Left lung (tissue), 10 donors: ENCODE results near the gene TRAF2. TPM values are rescaled to one million over a fixed set of nuclear protein-coding genes. Genes with fewer than 3 reads are reported as not detected.

Source experiments
- ATAC-seq: fragments of 200-7000 bp; cut with Tn5 transposase; one replicate; pipeline ENCODE4 v1.9.1; 2020; ENCODE audit warnings: moderate library complexity
- DNase-seq, 4 donors: peaks; one replicate each; pipeline ENCODE4 v3.0.0-alpha.2; 2013 to 2020
- H3K27ac ChIP-seq, 2 donors: fragments of 200-600 bp; sonication (generic) in 1 of 2; one replicate each; pipeline versions ENCODE4 v1.5.0 to v1.8.0; 2020 to 2021
- H3K27me3 ChIP-seq, 2 donors: fragments of 200-600 bp; sonication (generic) in 1 of 2; one replicate each; pipeline versions ENCODE4 v1.5.0 to v1.8.0; 2020 to 2021
- H3K36me3 ChIP-seq, 2 donors: fragments of 200-600 bp; sonication (generic) in 1 of 2; one replicate each; pipeline versions ENCODE4 v1.5.0 to v1.8.0; 2020 to 2021
- H3K4me1 ChIP-seq, 2 donors: fragments of 200-600 bp; one replicate each; pipeline ENCODE4 v1.8.0; 2021
- H3K4me3 ChIP-seq, 2 donors: fragments of 200-600 bp; sonication (generic) in 1 of 2; one replicate each; pipeline versions ENCODE4 v1.5.0 to v1.8.0; 2020 to 2021; ENCODE audit warnings: mild to moderate bottlenecking in 1 of 2
- H3K9me3 ChIP-seq, 2 donors: fragments of 200-600 bp; sonication (generic) in 1 of 2; one replicate each; pipeline versions ENCODE4 v1.5.0 to v1.8.0; 2020 to 2021
- CTCF ChIP-seq, 2 donors: fragments of 200-600 bp; sonication (generic) in 1 of 2; IDR thresholded peaks; one replicate each; pipeline versions ENCODE4 v1.5.0 to v1.8.0; 2021; ENCODE audit warnings: antibody characterized with exemption in 2 of 2
- intact Hi-C, 2 donors: fragments of 100-400 bp; cut with DNase I; formaldehyde crosslinking; loops; one replicate each; pipeline versions ENCODE4 v1.11.2 to v1.14.2; 2022
- polyA plus RNA-seq, 6 donors: library from polyadenylated mRNA; unstranded; fragments of 120-200 nt; gene quantifications; one replicate each; pipeline ENCODE4 v1.2.1, GENCODE V29; 2013; ENCODE audit not compliant: insufficient read length in 6 of 6
- total RNA-seq, 2 donors: library from RNA; stranded (reverse); fragmentation: NEBNext Ultra II Directional; extraction: Animal tissue kit (Norgen Biotek cat#: 25700); gene quantifications; one replicate each; pipeline ENCODE4 v1.2.1, GENCODE V29; 2021
- donor health status: DM: no; HTN: yes; CAD: no.
- donor health status: DM: no; HTN: no; CAD: no.

The TRAF2 gene
- total and polyA plus RNA-seq, 8 donors = 12.4 to 22.4 (median 15.9) TPM

DNA sequence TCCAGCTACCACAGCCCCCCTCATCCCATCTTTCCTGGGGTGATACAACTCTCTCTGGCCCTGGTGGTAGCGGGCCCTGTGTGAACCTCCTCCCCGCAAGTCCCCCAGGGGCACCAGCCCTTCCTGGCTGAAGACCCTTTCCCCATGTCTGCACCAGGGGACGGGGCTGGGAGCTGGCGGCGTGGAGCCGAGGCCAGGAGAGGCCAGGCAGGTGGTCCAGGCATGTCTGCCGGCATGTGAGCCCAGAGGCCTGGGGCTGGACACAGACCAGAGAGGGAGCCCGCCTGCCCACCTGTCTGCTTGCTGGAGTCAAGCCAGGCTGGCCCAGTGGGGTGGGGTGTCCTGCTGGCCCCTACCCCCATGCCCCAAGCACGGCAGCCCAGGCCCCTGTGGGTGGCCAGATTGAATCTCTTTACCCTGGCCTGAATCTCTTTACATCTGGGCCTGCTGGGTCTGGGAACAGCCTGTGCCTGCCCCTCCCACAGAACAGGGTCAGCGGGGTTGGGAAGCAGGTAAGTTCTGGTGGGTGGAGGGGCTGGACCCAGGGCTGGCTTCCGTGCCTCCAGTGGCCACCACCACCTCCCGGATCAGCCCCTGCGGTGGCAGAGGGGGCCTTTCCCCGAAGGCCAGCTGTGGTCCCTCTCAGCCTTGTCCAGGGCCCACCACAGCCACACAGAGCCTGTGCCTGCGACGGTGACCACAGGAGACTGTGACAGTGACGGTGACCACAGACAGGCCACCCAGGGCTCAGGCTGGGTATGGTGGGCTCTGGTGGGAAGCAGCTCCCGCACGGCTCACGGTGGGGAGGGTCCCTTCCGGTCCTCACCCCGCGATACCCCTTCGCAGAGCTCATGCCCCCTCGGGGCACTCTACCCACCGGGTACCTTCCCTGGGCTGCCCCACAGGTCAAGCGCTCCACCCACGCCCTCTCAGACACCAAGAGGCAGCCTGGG is 72.9 kb downstream of the TRAF2 start:
- Histone ChIP-seq H3K27ac (no peak overlapping the region), H3K4me3 (no peak overlapping the region), H3K9me3 (no peaks in the 10 kb centered on the region), H3K27me3 (no peaks in the 10 kb centered on the region), H3K4me1 (peaks cover 0 to 10% of the 10 kb centered on the region in 2 donors), H3K36me3 (no peaks in the 10 kb centered on the region)
- DNase-seq = no peak
- no peak for ATAC-seq
- no peak for TF ChIP-seq CTCF (IDR thresholded peaks at IDR 0.05)
- intact Hi-C loops = no loop called here

DNA sequence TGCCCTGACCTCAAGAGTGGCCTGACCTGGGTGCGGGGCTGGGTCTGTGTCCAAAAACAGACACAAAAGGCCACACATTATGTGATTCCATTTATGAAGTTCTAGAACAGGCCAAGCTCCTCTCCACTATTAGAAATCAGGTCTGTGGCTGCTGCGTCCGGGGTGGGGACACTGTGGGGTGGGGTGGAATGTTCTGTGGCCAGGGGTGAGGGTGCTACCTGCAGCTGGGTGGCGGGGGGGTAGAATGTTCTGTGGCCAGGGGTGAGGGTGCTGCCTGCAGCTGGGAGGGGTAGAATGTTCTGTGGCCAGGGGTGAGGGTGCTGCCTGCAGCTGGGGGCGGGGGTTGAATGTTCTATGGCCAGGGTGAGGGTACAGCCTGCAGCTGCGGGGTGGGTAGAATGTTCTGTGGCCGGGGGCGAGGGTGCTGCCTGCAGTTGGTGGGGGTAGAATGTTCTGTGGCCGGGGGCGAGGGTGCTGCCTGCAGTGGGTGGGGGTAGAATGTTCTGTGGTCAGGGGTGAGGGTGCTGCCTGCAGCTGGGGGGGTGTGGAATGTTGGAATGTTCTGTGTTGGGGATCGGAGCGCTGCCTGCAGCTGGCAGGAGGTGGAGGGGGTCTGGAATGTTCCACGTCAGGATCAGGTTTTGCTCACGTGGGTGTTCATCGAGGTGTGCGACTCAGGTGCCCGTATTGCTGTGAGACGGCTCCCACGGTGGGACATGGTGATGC is 74.1 kb downstream of the TRAF2 start:
- no peak overlapping the region for H3K27ac ChIP-seq
- no peaks in the 10 kb centered on the region for H3K27me3 ChIP-seq
- no peak for ATAC-seq

DNA sequence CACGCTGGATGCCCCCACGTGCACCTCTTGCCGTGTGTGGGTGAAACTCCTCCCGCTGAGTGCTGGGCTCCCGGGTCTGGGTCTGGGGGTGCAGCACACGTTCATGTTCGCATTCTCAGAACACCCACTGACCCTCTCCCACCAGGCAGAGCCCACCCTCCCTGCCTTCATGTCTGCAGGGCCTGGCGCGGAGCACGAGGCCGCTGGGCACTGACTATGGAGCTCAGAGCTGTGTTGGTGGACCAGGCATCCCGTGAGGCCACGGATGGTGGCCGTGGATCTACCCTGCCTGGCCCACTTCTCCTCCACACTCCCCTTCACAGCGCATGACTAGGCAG is 74.6 kb downstream of the TRAF2 start:
- intact Hi-C loops = no loop called here
- H3K4me1 ChIP-seq = peaks cover 0 to 15% of the 10 kb centered on the region in 2 donors
- peaks cover 0 to 3% of the 10 kb centered on the region in 2 donors for H3K27me3 ChIP-seq
- H3K27ac ChIP-seq = no peak overlapping the region
- no peaks in the 10 kb centered on the region for H3K36me3 ChIP-seq
- H3K9me3 ChIP-seq = no peaks in the 10 kb centered on the region
- no peak overlapping the region for H3K4me3 ChIP-seq
- no peak for ATAC-seq
- TF ChIP-seq CTCF (IDR thresholded peaks at IDR 0.05) = no peak
- no peak for DNase-seq

More for the DNA sequence above, 74.1 kb downstream of the TRAF2 start:
- peaks cover 0 to 13% of the 10 kb centered on the region in 2 donors for H3K4me1 ChIP-seq
- H3K9me3 ChIP-seq = no peaks in the 10 kb centered on the region
- DNase-seq = no peak
- TF ChIP-seq CTCF (IDR thresholded peaks at IDR 0.05) = no peak
- no peak overlapping the region for H3K4me3 ChIP-seq
- H3K36me3 ChIP-seq = no peaks in the 10 kb centered on the region
- intact Hi-C loops = no loop called here

- ATAC-seq (peak; percentile 47), DNase-seq (no peak)
- intact Hi-C loops = no loop called here
- Histone ChIP-seq H3K9me3 (no peaks in the 10 kb centered on the region), H3K27ac (no peak overlapping the region), H3K36me3 (no peaks in the 10 kb centered on the region), H3K27me3 (peaks cover 0 to 8% of the 10 kb centered on the region in 2 donors), H3K4me3 (no peak overlapping the region), H3K4me1 (peaks cover 0 to 20% of the 10 kb centered on the region in 2 donors)
- TF ChIP-seq CTCF (IDR thresholded peaks at IDR 0.05) = no peak
These were observed 75.2 kb downstream of the TRAF2 start for GRCh38 chr9:136961279-136962065.
